Activated gamma-delta T cell treated with anti-CD3 and anti-CD28 coated beads, Interleukin-2, amount 50 U/mL, for 16 hours (primary cell): ENCODE data around the gene MDC1.
A peak's percentile ranks its signal among the peaks of the same experiment; 100 is the strongest.
"Not testable (repeated sequence)": the region's sequence is repeated elsewhere in the genome, so short reads cannot be mapped to it uniquely, and the experiment has no call there.

ENCODE experiments used
- DNase-seq: peaks from one replicate; pipeline ENCODE4 v3.0.0-alpha.2; 2020; ENCODE audit warnings: low read depth

MDC1 gene

GRCh38 chr6:30723843-30724741, 7.0 kb upstream of the MDC1 start:
- DNase-seq, result not testable (repeated sequence)

GRCh38 chr6:30723159-30723842, 6.2 kb upstream of the MDC1 start:
- DNase-seq, result not testable (repeated sequence)

- DNase-seq, result peak; percentile 84
Measured at GRCh38 chr6:30722280-30723112, 5.4 kb upstream of the MDC1 start.

GRCh38 chr6:30722025-30722279, 4.9 kb upstream of the MDC1 start:
- not testable (repeated sequence) for DNase-seq

GRCh38 chr6:30721198-30722024, 4.3 kb upstream of the MDC1 start:
- peak; percentile 96 for DNase-seq

GRCh38 chr6:30720738-30721197, 3.7 kb upstream of the MDC1 start:
- DNase-seq, result peak; percentile 43

- peak; percentile 90 for DNase-seq
Measured at GRCh38 chr6:30719791-30720737, 3.0 kb upstream of the MDC1 start, which contains the start of gene TUBB. TUBB (plus strand) TSS chr6:30720352; CDS start chr6:30720507, 155 bp downstream.

- DNase-seq, result no peak
Measured at GRCh38 chr6:30719356-30719755, 2.3 kb upstream of the MDC1 start.

- not testable (repeated sequence) for DNase-seq
Measured at GRCh38 chr6:30717845-30718720, 1.0 kb upstream of the MDC1 start.

GRCh38 chr6:30716879-30717128, 277 bp downstream of the MDC1 start:
- DNase-seq, result no peak

GRCh38 chr6:30714263-30714662, 2.8 kb downstream of the MDC1 start:
- no peak for DNase-seq

GRCh38 chr6:30712441-30712945, 4.6 kb downstream of the MDC1 start:
- DNase-seq, result no peak

- no peak for DNase-seq
Measured at GRCh38 chr6:30711758-30712380, 5.2 kb downstream of the MDC1 start.

- DNase-seq, result no peak
Measured at GRCh38 chr6:30709101-30709868, 7.8 kb downstream of the MDC1 start.

GRCh38 chr6:30707281-30707850, 9.7 kb downstream of the MDC1 start:
- no peak for DNase-seq

GRCh38 chr6:30705620-30706019, 11.5 kb downstream of the MDC1 start:
- no peak for DNase-seq

- DNase-seq, result no peak
Measured at GRCh38 chr6:30703821-30704220, 13.3 kb downstream of the MDC1 start.

- no peak for DNase-seq
Measured at GRCh38 chr6:30703011-30703410, 14.1 kb downstream of the MDC1 start.
